Measurements from ENCODE around the gene ADGRE1. TPM values are rescaled to one million over a fixed set of nuclear protein-coding genes. Genes with fewer than 3 reads are reported as not detected.

The ADGRE1 gene
- total and polyA plus RNA-seq, 2 of the 13 experiments (the other 11 are each of a cell fraction or from before 2014, with no cell fraction given), result not detected

GRCh38 chr19:6842871-6843607 is 44.3 kb upstream of the ADGRE1 start:
- Histone ChIP-seq H3K79me2 (ENCODE audit: insufficient read depth, low read length) (no peaks in the 10 kb centered on the region), H3K9ac (ENCODE audit: insufficient read depth, low read depth, low read length) (no peak overlapping the region), H4K20me1 (ENCODE audit: insufficient read depth, low read length) (no peaks in the 10 kb centered on the region), H3K36me3 (replicated peaks in 1 of 2; ENCODE audit: control insufficient read depth in 1 of 2, insufficient read depth in 2 of 2, low read length in 2 of 2) (no peaks in the 10 kb centered on the region), H3K4me2 (ENCODE audit: low read depth, low read length) (no peak overlapping the region), H3K4me3 (replicated peaks in 1 of 3; ENCODE audit: insufficient read depth in 1 of 3, low read depth in 2 of 3, low read length in 3 of 3) (no peak overlapping the region), H3K27me3 (ENCODE audit: control insufficient read depth in 1 of 2, insufficient read depth in 2 of 2, low read length in 2 of 2) (no peaks in the 10 kb centered on the region), H3K27ac (ENCODE audit: extremely low read length, insufficient read depth, low read length) (no peak overlapping the region), H2AFZ (ENCODE audit: low read length) (no peak overlapping the region), H3K4me1 (ENCODE audit: insufficient read depth, low read length) (no peaks in the 10 kb centered on the region), H3K9me3 (ENCODE audit: low read length) (no peaks in the 10 kb centered on the region)
- in situ Hi-C loops (cut with HindIII; ENCODE audit: extremely low pct_ligation_motif_present, low pct_unique_long_range_greater_than_20kb), result no loop called here
- FAIRE-seq, result no peak
- POLR2A ChIA-PET, result no interaction called here
- TF ChIP-seq, protein P1, sequence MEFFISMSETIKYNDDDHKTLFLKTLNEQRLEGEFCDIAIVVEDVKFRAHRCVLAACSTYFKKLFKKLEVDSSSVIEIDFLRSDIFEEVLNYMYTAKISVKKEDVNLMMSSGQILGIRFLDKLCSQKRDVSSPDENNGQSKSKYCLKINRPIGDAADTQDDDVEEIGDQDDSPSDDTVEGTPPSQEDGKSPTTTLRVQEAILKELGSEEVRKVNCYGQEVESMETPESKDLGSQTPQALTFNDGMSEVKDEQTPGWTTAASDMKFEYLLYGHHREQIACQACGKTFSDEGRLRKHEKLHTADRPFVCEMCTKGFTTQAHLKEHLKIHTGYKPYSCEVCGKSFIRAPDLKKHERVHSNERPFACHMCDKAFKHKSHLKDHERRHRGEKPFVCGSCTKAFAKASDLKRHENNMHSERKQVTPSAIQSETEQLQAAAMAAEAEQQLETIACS (CRISPR knock-in tag; IDR thresholded peaks at IDR 0.05), result no peak
- TF ChIP-seq CREB1 (IDR thresholded peaks at IDR 0.05) (peak; percentile 89), CREB1 (CRISPR knock-in tag; IDR thresholded peaks at IDR 0.05) (no peak), REPIN1 (CRISPR knock-in tag; IDR thresholded peaks at IDR 0.05; ENCODE audit: borderline replicate concordance, low read depth) (no peak)
- CTCF ChIA-PET (ENCODE audit: low intra/inter-chr PET ratio, low total read pairs), result no interaction called here
- no TSS peak for BruUV-seq (replicated peaks)
- DNase-seq (ENCODE audit: low spot score), result no peak
- WGBS (ENCODE audit: low lambda C conversion rate), result 15% methylated on average over 5 of the region's 5 CpGs
- ATAC-seq, result no peak
- intact Hi-C loops (cut with micrococcal nuclease; ENCODE audit: unreplicated experiment), result no loop called here

- Histone ChIP-seq H4K20me1 (ENCODE audit: insufficient read depth, low read length) (no peaks in the 10 kb centered on the region), H3K9ac (ENCODE audit: insufficient read depth, low read depth, low read length) (no peak overlapping the region), H2AFZ (ENCODE audit: low read length) (no peak overlapping the region), H3K27ac (ENCODE audit: extremely low read length, insufficient read depth, low read length) (no peak overlapping the region), H3K27me3 (ENCODE audit: control insufficient read depth in 1 of 2, insufficient read depth in 2 of 2, low read length in 2 of 2) (no peaks in the 10 kb centered on the region), H3K79me2 (ENCODE audit: insufficient read depth, low read length) (no peaks in the 10 kb centered on the region), H3K4me2 (ENCODE audit: low read depth, low read length) (no peak overlapping the region), H3K4me1 (ENCODE audit: insufficient read depth, low read length) (no peaks in the 10 kb centered on the region), H3K9me3 (ENCODE audit: low read length) (no peaks in the 10 kb centered on the region), H3K36me3 (replicated peaks in 1 of 2; ENCODE audit: control insufficient read depth in 1 of 2, insufficient read depth in 2 of 2, low read length in 2 of 2) (no peaks in the 10 kb centered on the region), H3K4me3 (replicated peaks in 1 of 3; ENCODE audit: insufficient read depth in 1 of 3, low read depth in 2 of 3, low read length in 3 of 3) (no peak overlapping the region)
- ATAC-seq (no peak), FAIRE-seq (no peak), DNase-seq (ENCODE audit: low spot score) (no peak)
- intact Hi-C loops (cut with micrococcal nuclease; ENCODE audit: unreplicated experiment) (no loop called here), in situ Hi-C loops (cut with HindIII; ENCODE audit: extremely low pct_ligation_motif_present, low pct_unique_long_range_greater_than_20kb) (no loop called here)
- ChIA-PET POLR2A (no interaction called here), CTCF (ENCODE audit: low intra/inter-chr PET ratio, low total read pairs) (no interaction called here)
- no TSS peak for BruUV-seq (replicated peaks)
- 69% methylated on average over 8 of the region's 11 CpGs for WGBS (ENCODE audit: low lambda C conversion rate)
- TF ChIP-seq ZNF101 (CRISPR knock-in tag; IDR thresholded peaks at IDR 0.05; ENCODE audit: borderline replicate concordance, low read depth) (no peak), CHD2 (IDR thresholded peaks at IDR 0.05; ENCODE audit: low read depth, low read length) (no peak), ZGPAT (CRISPR knock-in tag; IDR thresholded peaks at IDR 0.05) (no peak), MTA1 (CRISPR knock-in tag; IDR thresholded peaks at IDR 0.05; ENCODE audit: borderline replicate concordance) (no peak), ZNF224 (CRISPR knock-in tag; IDR thresholded peaks at IDR 0.05) (no peak)
Observed at GRCh38 chr19:6847828-6848200, 39.6 kb upstream of the ADGRE1 start.

Data from HepG2 (cell line).